Measurements from ENCODE around the gene CENPN.

Gene CENPN

GRCh38 chr16:81035398-81035974, 28.5 kb downstream of the CENPN start, which contains the start of gene ATMIN:
Gene ATMIN (plus strand): TSS chr16:81035842. CDS start chr16:81035871, 29 bp downstream.
- peak; percentile 88 to 94 for DNase-seq

GRCh38 chr16:81035975-81036750, 29.1 kb downstream of the CENPN start:
- peak in 1 of 2 donors; percentile 7 for DNase-seq

DNA sequence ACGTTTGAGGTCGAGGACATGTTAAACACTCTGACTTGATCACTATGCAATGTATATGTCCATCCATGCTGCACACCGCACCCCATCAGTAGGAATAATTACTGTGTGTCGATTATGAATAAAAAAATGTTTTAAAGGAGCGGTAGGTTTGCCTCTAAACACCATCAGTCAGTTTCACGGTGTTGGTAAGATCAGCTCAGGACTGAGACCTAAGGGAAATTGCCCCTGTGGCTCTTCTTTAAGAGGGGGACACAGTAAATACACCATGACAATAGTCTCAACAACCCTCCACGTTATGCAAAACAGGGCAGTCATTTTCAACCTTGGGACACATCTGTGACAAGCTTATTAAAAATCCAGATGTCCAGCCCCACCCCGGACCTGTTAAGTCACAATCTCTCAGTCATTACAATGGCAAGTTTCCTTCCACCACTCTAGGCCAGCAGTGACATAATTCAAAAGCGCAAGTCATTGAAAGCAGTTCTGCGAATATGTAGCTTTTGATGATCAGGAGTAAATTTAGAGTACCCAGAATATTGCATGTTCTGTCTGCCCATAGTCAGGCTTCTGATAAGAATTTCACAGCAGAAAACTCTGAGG, 29.8 kb downstream of the CENPN start:
- DNase-seq: peak; percentile 17 to 33

DNA sequence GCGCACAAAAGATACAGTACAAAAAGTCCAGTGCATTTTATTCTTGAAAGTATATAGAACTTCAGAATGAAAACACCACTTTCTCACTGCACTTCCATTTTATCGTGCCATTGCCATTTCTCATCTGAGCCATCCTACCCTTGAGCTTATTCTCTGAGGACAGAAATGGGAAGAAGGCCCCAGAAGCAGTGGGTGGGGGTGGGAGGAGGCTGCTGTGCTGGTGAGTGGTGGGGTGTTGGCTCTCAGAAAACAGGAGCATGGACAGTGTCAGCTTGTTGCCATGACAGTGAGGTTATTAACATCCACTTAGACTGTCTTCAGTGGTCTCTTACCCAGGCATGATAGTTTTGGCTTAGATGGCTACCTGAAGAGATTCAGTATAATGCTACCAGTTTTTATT, 33.1 kb downstream of the CENPN start:
- DNase-seq: peak; percentile 15 to 62

DNA sequence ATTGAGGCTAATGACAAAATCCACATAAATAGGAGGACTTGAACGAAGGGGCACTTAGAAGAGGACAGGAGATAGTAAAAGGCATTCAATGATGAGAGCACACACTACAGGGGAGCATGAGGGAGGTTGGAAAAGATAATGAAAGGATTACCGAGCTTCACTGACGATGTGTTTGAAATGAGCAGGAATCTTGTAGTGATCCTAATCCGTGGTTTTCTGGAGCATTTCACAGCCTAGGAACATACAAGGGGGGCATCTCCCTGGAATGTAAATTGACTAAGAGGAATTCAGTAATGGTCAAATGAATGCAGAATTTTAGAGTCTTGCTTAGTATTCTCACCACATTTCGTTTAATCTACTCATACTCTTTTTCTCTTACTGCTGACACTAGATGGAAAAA, 33.8 kb downstream of the CENPN start:
- no peak for DNase-seq

DNA sequence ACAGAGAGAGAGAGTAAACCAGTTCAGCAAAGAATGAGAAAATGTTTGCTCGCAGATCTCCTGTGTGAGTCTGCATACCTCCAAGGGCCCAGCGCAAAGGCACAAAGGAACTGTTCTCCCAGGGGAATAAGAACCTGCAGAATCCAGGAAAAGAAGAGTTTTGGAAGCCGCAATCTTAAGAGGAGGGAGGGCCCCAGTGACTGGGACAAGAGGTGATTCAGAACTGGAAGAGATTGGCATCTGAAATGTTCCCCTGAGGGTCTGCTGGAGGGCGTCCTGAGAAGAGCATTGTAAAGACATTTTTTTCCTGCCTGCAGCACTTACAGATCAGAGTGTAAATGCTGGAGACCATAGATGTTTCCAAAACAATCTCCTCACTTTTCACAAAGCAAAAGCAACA, 34.7 kb downstream of the CENPN start:
- DNase-seq: no peak

GRCh38 chr16:81042821-81043220, 35.8 kb downstream of the CENPN start:
- DNase-seq: no peak

DNA sequence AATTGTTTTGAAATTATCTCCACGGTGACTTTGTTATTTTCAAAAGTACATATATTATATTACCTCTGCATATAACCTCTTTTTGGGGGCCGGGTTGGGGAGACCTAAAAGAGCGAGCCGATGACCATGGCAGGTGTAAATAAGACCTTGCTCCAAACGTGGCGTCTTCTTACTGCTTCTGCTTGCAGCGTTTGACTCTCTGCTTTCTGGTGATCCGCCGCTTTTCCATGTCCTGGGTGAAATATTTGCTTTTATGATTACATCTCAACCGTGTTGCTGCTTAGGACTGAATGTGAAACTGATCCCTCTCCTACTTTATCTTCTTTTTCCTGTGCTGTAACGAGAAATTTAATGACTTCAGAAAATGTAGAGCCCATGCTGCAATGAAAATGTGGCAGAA, 46.7 kb downstream of the CENPN start:
- DNase-seq: no peak

DNA sequence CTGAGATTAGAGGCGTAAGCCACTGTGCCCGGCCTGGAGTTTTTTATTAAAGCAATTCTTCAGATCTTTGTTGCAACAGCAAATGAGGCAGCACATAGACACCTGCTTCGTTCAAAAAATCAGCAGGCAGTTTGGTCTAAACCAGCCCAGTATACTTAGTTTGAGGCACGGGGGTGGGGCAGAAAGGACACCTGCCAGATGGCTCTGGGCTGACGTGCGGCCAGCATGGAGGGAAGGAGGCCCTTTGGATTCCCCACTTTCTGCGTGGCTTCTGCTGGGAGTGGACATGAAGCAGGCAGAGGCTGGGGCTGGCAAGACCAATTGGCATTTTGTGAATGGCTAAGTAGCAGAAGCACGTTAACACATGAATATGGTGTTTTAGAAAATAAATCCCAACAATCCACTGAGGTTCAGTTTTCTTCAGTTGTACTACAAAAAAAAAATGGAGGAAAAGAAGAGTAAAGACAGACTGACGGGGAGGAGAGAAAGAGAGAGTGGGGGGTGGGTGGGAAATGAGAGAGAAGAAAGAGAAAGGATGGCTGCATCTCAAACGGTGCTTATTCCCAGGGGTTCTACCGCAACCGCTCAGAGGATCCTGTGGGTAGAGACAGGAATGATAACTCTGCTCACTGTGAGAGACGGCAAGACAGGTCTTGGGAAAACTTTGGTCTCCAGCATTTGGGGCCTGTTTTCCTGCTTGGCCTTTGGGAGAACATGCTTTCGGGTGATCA, 53.7 kb downstream of the CENPN start:
- no peak for DNase-seq

GRCh38 chr16:81061307-81061640, 54.3 kb downstream of the CENPN start:
- DNase-seq: no peak

DNA sequence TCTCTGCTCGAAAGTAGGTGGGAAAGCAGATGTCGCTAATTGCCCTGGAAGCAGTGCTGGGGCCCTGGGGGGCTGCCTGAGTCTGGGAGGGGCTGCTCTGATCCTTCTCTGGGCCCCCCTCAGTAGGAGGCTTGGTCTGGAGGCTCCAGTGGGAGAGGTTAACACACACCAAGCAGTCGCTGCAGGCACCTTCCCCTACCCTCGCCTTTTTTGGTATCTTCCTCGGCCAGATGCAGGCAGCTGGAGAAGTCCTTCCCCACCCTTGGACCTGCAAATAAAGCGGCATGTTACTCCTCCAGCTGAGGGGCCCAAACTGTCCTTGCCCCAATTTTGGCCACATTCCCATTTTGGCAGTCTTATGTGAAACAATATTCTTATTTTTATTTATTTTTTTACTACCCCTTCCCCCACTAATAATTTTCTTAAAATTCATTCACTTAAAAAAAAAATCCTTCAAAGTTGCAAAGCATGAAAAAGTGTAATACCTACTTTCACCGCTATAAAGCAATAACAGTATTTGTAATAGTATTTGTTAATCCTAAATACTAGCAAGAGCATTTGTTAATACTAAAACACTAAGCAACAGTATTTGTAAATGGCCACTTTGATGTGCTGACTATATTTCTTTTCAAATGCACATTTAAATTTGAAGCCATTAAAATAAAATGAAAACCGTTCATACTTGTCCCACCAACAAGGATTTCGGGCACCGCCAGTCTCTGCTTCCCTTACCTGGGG, 55.0 kb downstream of the CENPN start:
- no peak for DNase-seq

- no peak for DNase-seq
Observed at GRCh38 chr16:81066681-81067080, 59.7 kb downstream of the CENPN start.

- DNase-seq: no peak
Observed at GRCh38 chr16:81067166-81067565, 60.2 kb downstream of the CENPN start.

- no peak for DNase-seq
Observed at GRCh38 chr16:81069063-81069462, 62.0 kb downstream of the CENPN start.

DNA sequence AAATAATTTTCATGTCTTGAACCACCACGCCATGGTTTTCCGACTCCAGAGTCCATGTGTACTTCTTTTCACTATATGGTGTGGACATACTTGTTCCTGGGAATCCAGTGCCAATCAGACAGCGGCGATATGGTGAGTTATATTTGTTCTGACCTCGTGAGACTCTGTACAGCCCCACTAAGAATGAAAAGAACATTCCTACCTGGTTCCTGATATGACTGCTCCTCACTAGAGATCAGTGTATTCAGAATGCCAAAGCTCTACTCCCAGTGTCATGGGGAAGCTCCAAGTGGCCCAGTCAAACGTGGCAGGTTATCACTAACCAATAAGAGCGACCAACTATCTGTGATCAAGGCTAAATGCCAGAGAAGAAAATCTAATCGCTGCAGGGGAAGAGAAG, 64.0 kb downstream of the CENPN start:
- no peak for DNase-seq

DNA sequence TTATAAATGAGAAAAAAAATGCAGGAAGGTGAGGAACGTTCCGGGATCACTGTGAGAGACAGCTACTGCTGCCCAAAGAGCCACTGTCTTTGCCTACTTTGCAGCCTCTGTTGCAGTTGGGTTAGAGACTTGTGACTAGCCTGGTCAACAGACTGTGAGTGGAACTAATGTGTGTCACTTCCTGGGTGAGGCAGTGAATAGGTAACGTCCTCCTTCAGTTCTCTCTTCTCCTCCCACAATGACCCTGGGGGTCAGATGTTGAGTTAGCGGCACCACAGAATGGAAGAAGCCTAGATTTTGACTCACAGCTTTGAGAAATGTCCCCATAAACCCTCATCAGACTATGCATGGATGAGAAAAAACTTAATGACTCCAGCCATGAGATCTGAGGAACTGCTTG, 64.8 kb downstream of the CENPN start:
- peak; percentile 58 to 81 for DNase-seq

DNA sequence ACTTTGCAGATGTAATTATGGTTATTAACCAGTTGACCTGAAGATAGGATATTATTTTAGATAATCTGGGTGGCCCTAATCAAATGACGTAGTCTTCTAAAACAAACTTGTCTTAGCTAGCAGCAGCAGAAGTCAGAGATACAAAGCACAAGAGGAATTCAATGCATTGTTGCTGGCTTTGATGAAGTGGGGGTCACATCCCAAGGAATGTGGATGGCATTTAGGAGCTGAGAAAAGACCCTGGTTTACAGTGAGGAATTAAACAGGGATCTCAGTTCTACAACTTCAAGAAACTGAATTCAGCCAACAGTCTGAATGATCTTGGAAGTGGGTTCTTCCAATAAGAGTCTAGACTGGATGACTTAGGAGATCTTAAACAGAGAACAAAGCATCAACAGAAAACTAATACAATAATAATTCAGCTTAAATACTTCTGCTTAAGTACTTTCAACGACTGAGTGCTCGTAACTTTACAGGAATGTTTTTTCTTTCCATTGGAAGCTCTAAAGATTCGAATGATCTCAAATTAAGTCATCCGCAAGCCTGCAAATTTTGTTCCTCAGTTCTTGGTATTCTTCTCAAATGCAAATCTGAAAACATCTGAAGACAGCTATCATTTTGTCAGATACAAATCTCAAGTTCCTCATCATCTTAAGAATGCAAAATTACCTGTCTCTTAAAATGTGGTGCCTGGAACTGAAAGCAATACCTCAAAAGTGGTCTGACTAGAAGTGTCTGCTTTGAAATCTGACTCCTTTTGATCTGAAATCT, 66.7 kb downstream of the CENPN start:
- no peak for DNase-seq

- peak; percentile 82 to 85 for DNase-seq
Observed at GRCh38 chr16:81076566-81077075, 69.6 kb downstream of the CENPN start.

GRCh38 chr16:81077076-81077940, 70.3 kb downstream of the CENPN start, which contains the start of gene C16orf46:
Gene C16orf46 (minus strand): TSS chr16:81077238. CDS start chr16:81063955, 13,283 bp downstream.
- DNase-seq: peak; percentile 97 to 98

DNA sequence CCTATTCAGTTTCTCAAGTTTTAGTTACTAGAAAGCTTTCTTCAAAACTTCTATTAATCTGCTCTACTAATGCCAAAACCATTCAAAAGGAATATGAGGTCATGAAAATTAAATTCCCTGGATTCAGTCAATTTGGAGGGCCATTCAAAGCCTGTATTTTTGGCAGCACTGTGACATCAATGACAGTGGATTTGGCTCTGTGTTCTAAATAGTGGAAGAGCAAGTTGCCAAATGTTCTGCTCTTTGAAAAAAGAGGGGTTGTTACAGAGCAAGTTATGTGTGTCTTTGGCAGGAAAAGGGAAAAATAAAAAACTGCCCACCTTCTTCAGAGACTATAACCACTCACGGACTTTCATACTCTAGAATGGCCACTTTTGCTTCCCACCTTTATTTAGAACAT, 73.2 kb downstream of the CENPN start:
- DNase-seq: no peak
